Naive B cell (primary cell): ENCODE results near the gene GRIK4. TPM values are rescaled to one million over a fixed set of nuclear protein-coding genes. Genes with fewer than 3 reads are reported as not detected.

Experiments
- ATAC-seq, 2 donors: fragments of 150-1000 bp; cut with Tn5 transposase; 2 replicates each; pipeline ENCODE4 v1.10.0; 2021; ENCODE audit warnings: low read depth in 2 of 2, mild to moderate bottlenecking in 2 of 2, moderate library complexity in 2 of 2
- DNase-seq: peaks from one replicate; pipeline ENCODE4 v3.0.0; 2022
- H3K27ac Mint-ChIP-seq, 6 donors: one replicate each; pipeline ENCODE4 v1.8.0; 2020 to 2022; ENCODE audit warnings: mild to moderate bottlenecking in 6 of 6, mixed read lengths in 6 of 6, moderate library complexity in 5 of 6, inconsistent platforms in 2 of 6
- H3K27me3 Mint-ChIP-seq, 3 donors: one replicate each; pipeline ENCODE4 v1.8.0; 2021 to 2022; ENCODE audit warnings: mixed read lengths in 3 of 3, mild to moderate bottlenecking in 1 of 3
- H3K36me3 Mint-ChIP-seq, 2 donors: one replicate each; pipeline ENCODE4 v1.8.0; 2020 to 2022; ENCODE audit warnings: mixed read lengths in 2 of 2, inconsistent platforms in 1 of 2, mild to moderate bottlenecking in 1 of 2
- H3K4me1 Mint-ChIP-seq, 3 donors: one replicate each; pipeline ENCODE4 v1.8.0; 2020 to 2022; ENCODE audit warnings: mixed read lengths in 3 of 3, inconsistent platforms in 1 of 3, mild to moderate bottlenecking in 1 of 3, moderate library complexity in 1 of 3
- H3K4me3 Mint-ChIP-seq, 8 donors: one replicate each; pipeline ENCODE4 v1.8.0; 2020 to 2022; ENCODE audit warnings: mild to moderate bottlenecking in 8 of 8, mixed read lengths in 8 of 8, moderate library complexity in 8 of 8, inconsistent platforms in 2 of 8
- H3K9me3 Mint-ChIP-seq, 7 donors: one replicate each; pipeline ENCODE4 v1.8.0; 2020 to 2022; ENCODE audit warnings: mixed read lengths in 7 of 7, mild to moderate bottlenecking in 5 of 7, inconsistent platforms in 2 of 7, moderate library complexity in 1 of 7
- polyA plus RNA-seq, 6 donors: library from polyadenylated mRNA; unstranded; fragments of 300-500 nt; fragmentation: Illumina TruSeq; gene quantifications; one replicate each; pipeline ENCODE4 v1.2.3, GENCODE V29; 2021; ENCODE audit warnings: low read depth in 6 of 6

Gene GRIK4
- polyA plus RNA-seq, 6 donors from 2014 or later = 0.18 TPM; not detected in 5

- no peak for DNase-seq
- H3K36me3 Mint-ChIP-seq = no peaks in the 10 kb centered on the region
- peaks cover 23 to 38% (median 34%) of the 10 kb centered on the region in 3 donors for H3K27me3 Mint-ChIP-seq
These were observed 303.2 kb downstream of the GRIK4 start for GRCh38 chr11:120814531-120815318.

GRCh38 chr11:120815319-120816100 is 304.0 kb downstream of the GRIK4 start:
- Mint-ChIP-seq H3K27me3 (peaks cover 25 to 45% (median 34%) of the 10 kb centered on the region in 3 donors), H3K9me3 (no peaks in the 10 kb centered on the region), H3K27ac (no peak overlapping the region), H3K4me1 (peaks cover 0 to 3% (median 0%) of the 10 kb centered on the region in 3 donors), H3K4me3 (no peak overlapping the region), H3K36me3 (no peaks in the 10 kb centered on the region)
- ATAC-seq (no peak), DNase-seq (no peak)

More at GRCh38 chr11:120814531-120815318, 303.2 kb downstream of the GRIK4 start:
- Mint-ChIP-seq H3K4me1 (peaks cover 0 to 3% (median 0%) of the 10 kb centered on the region in 3 donors), H3K27ac (no peak overlapping the region), H3K4me3 (no peak overlapping the region), H3K9me3 (no peaks in the 10 kb centered on the region)
- no peak for ATAC-seq

DNA sequence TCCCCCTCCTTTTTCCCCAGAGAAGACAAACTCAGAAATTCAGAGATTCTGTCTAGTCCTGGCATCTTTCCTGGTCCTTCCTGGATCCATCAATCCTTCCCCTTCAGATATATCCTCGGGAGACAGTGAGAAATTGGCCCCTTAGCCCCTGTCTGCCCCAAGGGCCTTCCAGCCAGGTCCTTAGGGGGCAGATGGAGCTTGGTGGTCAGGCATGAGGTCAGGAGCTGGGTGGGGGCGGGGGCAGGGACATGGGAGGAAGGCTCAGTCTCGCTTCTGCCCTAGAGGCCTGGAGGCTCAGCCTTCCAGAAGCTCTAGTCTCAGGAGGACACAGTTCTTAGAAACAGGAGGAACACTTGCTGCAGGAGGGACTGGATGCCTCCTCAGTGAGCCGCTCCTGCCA is 304.6 kb downstream of the GRIK4 start:
- peaks cover 28 to 45% (median 38%) of the 10 kb centered on the region in 3 donors for H3K27me3 Mint-ChIP-seq
- ATAC-seq = no peak
- H3K4me3 Mint-ChIP-seq = no peak overlapping the region
- peaks cover 0 to 3% (median 0%) of the 10 kb centered on the region in 3 donors for H3K4me1 Mint-ChIP-seq
- DNase-seq = no peak
- no peaks in the 10 kb centered on the region for H3K9me3 Mint-ChIP-seq
- no peaks in the 10 kb centered on the region for H3K36me3 Mint-ChIP-seq
- peak overlapping the region in 1 of 6 donors; percentile 40 for H3K27ac Mint-ChIP-seq

- no peak for ATAC-seq
- Mint-ChIP-seq H3K4me3 (peak overlapping the region in 1 of 8 donors; percentile 58), H3K36me3 (no peaks in the 10 kb centered on the region), H3K27me3 (peaks cover 28 to 45% (median 41%) of the 10 kb centered on the region in 3 donors), H3K9me3 (no peaks in the 10 kb centered on the region), H3K27ac (no peak overlapping the region), H3K4me1 (peaks cover 0 to 3% (median 0%) of the 10 kb centered on the region in 3 donors)
- DNase-seq = no peak
These were observed 305.2 kb downstream of the GRIK4 start for GRCh38 chr11:120816711-120817110.

GRCh38 chr11:120817158-120817557 is 305.6 kb downstream of the GRIK4 start:
- Mint-ChIP-seq H3K27me3 (peaks cover 28 to 45% (median 41%) of the 10 kb centered on the region in 3 donors), H3K4me3 (no peak overlapping the region)

DNA sequence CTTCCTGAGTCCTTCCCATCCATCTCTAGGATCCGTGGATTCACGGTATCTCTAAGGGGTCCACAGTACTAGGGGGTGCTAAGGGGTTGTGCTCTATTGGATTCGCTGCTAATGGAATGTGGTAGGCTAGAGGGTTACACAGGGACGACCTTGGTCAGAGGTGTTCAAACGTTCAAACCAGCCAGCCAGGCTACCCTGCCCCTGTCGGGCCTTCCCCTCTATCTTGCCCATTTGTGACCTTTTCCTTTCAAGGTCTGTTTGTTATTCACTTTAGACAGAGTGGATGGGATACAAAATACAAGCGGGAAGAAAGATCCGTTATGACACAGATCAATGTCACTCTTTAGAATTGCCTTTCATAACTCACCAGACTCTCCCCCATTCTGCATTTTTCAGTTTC is 306.5 kb downstream of the GRIK4 start:
- H3K9me3 Mint-ChIP-seq = no peaks in the 10 kb centered on the region
- H3K4me1 Mint-ChIP-seq = peaks cover 0 to 3% (median 0%) of the 10 kb centered on the region in 3 donors
- DNase-seq (no peak), ATAC-seq (no peak)
- H3K4me3 Mint-ChIP-seq = no peak overlapping the region
- no peak overlapping the region for H3K27ac Mint-ChIP-seq
- H3K27me3 Mint-ChIP-seq = peaks cover 31 to 45% (median 41%) of the 10 kb centered on the region in 3 donors
- no peaks in the 10 kb centered on the region for H3K36me3 Mint-ChIP-seq

More at GRCh38 chr11:120817158-120817557, 305.6 kb downstream of the GRIK4 start:
- Mint-ChIP-seq H3K4me1 (peaks cover 0 to 3% (median 0%) of the 10 kb centered on the region in 3 donors), H3K27ac (no peak overlapping the region), H3K36me3 (no peaks in the 10 kb centered on the region), H3K9me3 (no peaks in the 10 kb centered on the region)
- DNase-seq = no peak
- ATAC-seq = no peak

GRCh38 chr11:120819003-120819402 is 307.5 kb downstream of the GRIK4 start:
- Mint-ChIP-seq H3K9me3 (no peaks in the 10 kb centered on the region), H3K4me1 (peaks cover 0 to 3% (median 0%) of the 10 kb centered on the region in 3 donors), H3K4me3 (no peak overlapping the region), H3K36me3 (no peaks in the 10 kb centered on the region), H3K27me3 (peaks cover 26 to 45% (median 41%) of the 10 kb centered on the region in 3 donors), H3K27ac (no peak overlapping the region)
- no peak for ATAC-seq
- DNase-seq = no peak

GRCh38 chr11:120819437-120820365 is 308.2 kb downstream of the GRIK4 start:
- Mint-ChIP-seq H3K9me3 (no peaks in the 10 kb centered on the region), H3K27ac (peak overlapping the region in 3 of 6 donors; percentile 45 to 84 (median 62)), H3K27me3 (peaks cover 25 to 43% (median 39%) of the 10 kb centered on the region in 3 donors), H3K36me3 (no peaks in the 10 kb centered on the region), H3K4me3 (no peak overlapping the region), H3K4me1 (peaks cover 0 to 3% (median 0%) of the 10 kb centered on the region in 3 donors)
- DNase-seq (no peak), ATAC-seq (no peak)

GRCh38 chr11:120823159-120823558 is 311.6 kb downstream of the GRIK4 start:
- Mint-ChIP-seq H3K4me3 (no peak overlapping the region), H3K27me3 (peaks cover 20 to 28% (median 26%) of the 10 kb centered on the region in 3 donors), H3K36me3 (no peaks in the 10 kb centered on the region), H3K4me1 (peaks cover 0 to 3% (median 0%) of the 10 kb centered on the region in 3 donors), H3K27ac (no peak overlapping the region), H3K9me3 (peaks cover 0 to 2% (median 0%) of the 10 kb centered on the region in 7 donors)
- no peak for DNase-seq
- no peak for ATAC-seq

DNA sequence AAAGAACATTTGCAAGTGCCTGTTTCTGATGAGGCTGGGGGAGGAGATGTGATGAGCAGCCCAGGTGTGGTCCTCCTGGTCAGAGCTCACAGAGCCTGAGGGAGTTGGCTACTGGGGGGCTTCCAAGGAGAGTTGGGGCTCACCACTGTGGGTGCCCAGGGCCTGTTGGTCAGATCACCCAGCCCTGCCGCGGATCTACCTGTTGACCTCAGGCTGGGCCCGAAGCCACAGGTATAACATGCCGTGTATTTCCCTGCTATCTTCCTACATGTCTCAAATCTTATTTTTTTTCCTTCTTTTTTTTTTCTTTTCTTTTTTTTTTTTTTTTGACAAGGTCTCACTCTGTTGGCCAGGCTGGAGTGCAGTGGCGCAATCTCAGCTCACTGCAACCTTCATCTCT is 312.7 kb downstream of the GRIK4 start:
- Mint-ChIP-seq H3K27ac (no peak overlapping the region), H3K4me3 (no peak overlapping the region), H3K27me3 (peaks cover 15 to 23% (median 23%) of the 10 kb centered on the region in 3 donors), H3K36me3 (no peaks in the 10 kb centered on the region), H3K9me3 (peaks cover 0 to 2% (median 0%) of the 10 kb centered on the region in 7 donors), H3K4me1 (peaks cover 0 to 3% (median 0%) of the 10 kb centered on the region in 3 donors)
- DNase-seq (no peak), ATAC-seq (no peak)

DNA sequence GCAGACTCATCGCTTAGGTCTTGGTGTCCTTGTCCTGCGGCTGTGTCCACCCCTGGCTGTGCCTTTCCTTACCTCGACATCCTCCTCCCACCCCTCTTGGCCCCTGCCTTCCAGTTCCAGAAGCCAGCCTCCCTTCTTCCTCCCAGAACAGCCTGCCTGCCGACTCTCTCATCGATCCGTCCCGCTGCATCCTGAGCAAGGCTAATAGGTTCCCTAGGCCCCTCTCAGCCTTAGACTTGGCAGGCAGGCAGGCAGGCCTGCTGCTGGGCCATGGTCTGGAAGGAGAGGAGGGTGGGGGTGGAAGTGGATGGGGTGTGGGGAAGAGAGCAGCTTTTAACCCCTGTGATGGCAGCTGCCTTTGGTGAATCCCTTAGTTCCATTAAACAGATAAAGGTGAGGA is 315.6 kb downstream of the GRIK4 start:
- H3K36me3 Mint-ChIP-seq = no peaks in the 10 kb centered on the region
- no peaks in the 10 kb centered on the region for H3K4me1 Mint-ChIP-seq
- DNase-seq = no peak
- H3K9me3 Mint-ChIP-seq = peaks cover 0 to 2% (median 0%) of the 10 kb centered on the region in 7 donors
- H3K4me3 Mint-ChIP-seq = no peak overlapping the region
- H3K27me3 Mint-ChIP-seq = peaks cover 14 to 20% (median 16%) of the 10 kb centered on the region in 3 donors
- ATAC-seq = no peak
- no peak overlapping the region for H3K27ac Mint-ChIP-seq

- H3K36me3 Mint-ChIP-seq = no peaks in the 10 kb centered on the region
- ATAC-seq (no peak), DNase-seq (no peak)
- peaks cover 0 to 2% (median 0%) of the 10 kb centered on the region in 7 donors for H3K9me3 Mint-ChIP-seq
- no peaks in the 10 kb centered on the region for H3K4me1 Mint-ChIP-seq
- H3K27ac Mint-ChIP-seq = no peak overlapping the region
- peaks cover 14 to 20% (median 16%) of the 10 kb centered on the region in 3 donors for H3K27me3 Mint-ChIP-seq
- H3K4me3 Mint-ChIP-seq = no peak overlapping the region
These were observed 316.3 kb downstream of the GRIK4 start for GRCh38 chr11:120827820-120828219.
